CD4-positive, alpha-beta T cell treated with Interleukin-6 for 4 hours (primary cell): ENCODE measurements around the gene GPR15LG.
"Not testable (repeated sequence)": the region's sequence is repeated elsewhere in the genome, so short reads cannot be mapped to it uniquely, and the experiment has no call there.

Experiments used
- DNase-seq: peaks from one replicate; pipeline ENCODE4 v3.0.0-alpha.2; 2020; ENCODE audit warnings: mixed read lengths

GPR15LG gene

GRCh38 chr10:84166620-84167288 is 6.8 kb upstream of the GPR15LG start:
- DNase-seq, result no peak

DNA sequence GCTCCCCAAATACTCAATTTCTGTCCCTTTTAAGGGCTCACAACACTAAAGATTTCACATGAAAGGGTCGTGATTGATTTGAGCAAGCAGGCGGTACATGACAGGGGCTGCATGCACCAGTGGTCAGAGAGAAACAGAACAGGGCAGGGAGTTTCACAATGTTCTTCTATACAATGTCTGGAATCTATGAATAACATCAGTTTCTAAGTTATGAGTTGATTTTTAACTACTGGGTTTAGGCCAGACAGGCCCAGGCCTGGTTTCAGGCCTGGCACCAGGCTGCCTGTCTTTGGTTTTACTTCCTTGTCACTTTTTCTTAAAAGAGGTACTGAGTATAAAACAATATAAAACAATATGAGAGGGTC is 6.3 kb upstream of the GPR15LG start:
- not testable (repeated sequence) for DNase-seq

- DNase-seq, result not testable (repeated sequence)
Measured at GRCh38 chr10:84168382-84168781, 5.2 kb upstream of the GPR15LG start.

GRCh38 chr10:84171237-84171636 is 2.4 kb upstream of the GPR15LG start:
- not testable (repeated sequence) for DNase-seq

DNA sequence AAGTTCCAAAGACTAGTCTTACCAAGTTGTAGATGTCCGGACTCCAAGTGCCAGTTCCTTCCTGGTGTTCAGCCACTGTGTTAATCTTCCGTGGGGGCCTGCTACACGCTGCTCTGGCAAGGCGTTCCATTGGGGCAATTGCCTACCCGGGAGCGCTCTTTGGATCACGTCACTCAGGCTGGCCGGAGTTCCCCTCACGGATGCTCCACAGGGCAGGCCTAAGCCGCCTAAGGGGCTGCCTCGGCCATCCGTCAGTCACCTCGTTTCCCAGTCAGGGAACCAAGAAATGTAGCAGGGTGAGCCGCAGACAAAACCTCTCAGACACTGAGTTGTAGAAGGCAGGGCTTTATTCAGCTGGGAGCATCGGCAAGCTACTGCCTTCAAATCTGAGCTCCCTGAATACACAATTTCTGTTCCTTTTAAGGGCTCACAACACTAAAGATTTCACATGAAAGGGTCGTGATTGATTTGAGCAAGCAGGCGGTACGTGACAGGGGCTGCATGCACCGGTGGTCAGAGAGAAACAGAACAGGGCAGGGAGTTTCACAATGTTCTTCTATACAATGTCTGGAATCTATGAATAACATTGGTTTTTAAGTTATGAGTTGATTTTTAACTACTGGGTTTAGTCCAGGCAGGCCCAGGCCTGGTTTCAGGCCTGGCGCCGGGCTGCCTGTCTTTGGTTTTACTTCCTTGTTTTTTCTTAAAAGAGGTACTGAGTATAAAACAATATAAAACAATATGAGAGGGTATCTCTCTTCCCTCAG is 1.7 kb upstream of the GPR15LG start:
- not testable (repeated sequence) for DNase-seq

DNA sequence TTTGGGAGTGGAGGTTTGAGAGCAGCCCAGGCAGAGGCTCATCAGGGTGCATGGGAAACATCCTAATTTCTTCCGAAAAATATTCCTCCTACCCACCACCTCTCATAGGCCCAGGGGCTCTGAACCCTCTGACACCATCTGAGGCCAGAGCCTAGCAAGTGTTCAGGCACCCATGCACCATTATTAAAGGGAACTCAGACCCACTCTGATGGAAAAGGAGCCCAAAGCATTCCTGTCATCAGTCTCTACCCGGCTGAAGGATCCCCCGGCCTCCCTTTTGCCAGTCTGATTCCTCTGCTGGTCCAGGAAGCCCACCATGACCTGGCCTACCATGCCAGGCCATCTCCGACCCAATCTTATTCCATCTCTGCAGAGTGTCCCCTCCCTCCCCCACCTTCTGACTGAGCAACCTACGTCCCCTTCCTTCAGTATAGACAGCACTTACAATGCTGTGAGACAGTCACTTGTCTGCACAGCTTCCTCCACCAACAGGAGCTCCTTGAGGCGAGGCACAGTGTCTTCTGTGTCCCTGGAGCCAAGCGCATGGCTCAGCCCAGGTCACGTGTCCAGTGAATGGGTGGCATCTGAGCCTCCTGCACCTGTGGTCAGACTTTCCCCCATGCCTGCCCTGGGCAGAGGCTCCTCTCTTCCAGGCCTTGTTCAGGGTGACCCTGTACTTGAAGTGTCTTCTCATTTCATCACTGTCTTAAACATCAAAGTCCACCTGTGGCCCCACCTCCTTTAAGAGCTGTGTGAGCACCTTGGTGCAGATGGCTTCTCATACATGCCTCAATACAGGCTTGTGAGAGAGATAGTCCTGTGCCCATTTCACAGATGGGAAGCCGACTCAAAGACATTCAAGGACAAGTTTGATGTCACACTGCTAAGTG is 889 bp upstream of the GPR15LG start:
- no peak for DNase-seq

DNA sequence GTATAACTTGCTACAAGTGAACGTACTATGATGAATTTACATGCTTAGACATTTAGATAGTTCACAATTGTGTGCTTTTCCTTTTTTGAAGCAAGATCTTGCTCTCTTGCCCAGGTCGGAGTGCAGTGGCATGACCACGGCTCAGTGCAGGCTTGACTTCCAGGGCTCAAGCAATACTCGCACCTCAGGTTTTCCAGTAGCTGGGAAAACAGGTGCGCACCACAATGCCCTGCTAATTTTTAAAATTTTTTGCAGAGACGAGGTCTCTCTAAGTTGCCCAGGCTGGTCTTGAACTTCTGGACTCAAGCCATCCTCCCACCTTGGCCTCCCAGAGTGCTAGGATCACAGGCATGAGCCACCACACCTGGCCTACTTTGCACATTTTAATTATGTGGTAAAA is 1.8 kb downstream of the GPR15LG start:
- no peak for DNase-seq

GRCh38 chr10:84176351-84176750 is 2.8 kb downstream of the GPR15LG start:
- DNase-seq, result no peak

DNA sequence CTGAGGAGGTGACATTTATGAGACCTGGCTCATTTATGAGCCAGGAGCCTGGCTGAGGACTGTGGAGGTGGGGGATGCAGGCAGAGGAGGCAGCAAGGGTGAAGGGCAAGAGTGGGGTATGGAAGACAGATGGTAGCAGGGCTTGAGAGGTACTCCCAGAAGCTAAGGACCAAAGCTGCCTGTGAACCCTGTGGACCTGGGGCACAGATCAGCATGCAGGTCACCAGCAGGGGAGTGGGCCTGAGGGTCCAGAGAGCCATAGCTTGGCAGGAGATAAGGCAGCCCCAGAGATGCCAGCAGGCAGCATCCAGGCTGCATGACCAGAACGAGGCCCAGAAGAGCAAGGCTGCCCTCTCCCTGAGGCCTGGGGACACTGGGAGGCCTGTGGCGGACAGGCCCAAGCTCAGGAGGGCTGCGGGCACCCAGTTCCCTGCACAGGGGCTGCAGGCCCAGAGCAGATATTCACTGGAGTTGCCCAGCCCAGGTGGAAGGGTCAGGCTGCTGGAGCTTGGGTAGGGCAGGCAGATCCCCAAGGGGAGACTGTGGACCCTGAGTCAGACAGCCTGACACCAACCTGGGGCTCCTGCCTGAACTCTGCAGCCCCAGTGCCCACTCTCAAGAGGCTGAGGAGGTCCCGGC is 3.4 kb downstream of the GPR15LG start:
- DNase-seq, result no peak

GRCh38 chr10:84177541-84178141 is 4.0 kb downstream of the GPR15LG start:
- peak; percentile 63 for DNase-seq

DNA sequence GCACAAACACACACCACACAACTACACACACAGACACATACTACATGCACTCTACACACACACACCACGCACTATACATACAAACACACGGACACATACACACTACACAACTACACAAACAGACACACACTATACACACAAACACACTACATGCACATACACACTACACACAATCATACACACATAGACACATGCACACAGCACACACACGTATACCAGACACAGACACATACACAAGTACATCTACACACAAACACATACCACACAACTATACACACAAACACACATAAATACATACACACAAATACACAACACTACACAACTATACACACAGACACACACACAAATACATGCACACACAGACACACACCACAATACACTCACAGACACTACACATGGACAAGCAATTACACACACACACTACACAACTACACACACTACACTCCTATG is 4.6 kb downstream of the GPR15LG start:
- no peak for DNase-seq

GRCh38 chr10:84179059-84179710 is 5.6 kb downstream of the GPR15LG start:
- DNase-seq, result no peak

DNA sequence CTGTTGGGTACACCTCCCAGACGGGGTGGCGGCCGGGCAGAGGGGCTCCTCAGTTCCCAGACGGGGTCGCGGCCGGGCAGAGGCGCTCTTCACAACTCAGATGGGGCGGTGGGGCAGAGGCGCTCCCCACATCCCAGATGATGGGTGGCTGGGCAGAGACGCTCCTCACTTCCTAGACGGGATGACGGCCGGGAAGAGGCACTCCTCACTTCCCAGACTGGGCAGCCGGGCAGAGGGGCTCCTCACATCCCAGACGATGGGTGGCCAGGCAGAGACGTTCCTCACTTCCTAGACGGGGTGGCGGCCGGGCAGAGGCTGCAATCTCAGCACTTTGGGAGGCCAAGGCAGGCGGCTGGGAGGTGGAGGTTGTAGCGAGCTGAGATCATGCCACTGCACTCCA is 6.8 kb downstream of the GPR15LG start:
- not testable (repeated sequence) for DNase-seq

DNA sequence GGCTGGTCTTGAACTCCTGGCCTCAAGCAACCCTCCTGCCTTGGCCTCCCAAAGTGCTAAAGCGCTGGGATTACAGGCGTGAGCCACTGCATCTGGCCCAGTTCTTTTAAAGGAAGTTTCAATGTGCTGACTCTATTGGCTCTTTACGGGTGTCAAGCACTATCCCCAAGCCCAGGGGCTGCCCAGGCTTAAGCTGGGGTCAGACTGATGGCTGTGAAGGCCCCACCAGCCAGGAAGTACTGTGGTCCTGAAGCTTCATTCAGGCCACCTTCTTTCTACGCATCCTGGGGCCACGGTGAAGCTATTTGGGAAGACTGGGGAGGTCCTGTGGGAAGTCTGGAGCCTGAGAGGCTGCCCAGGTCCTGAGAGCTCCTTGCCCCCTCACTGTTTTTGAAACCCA is 8.0 kb downstream of the GPR15LG start:
- DNase-seq, result no peak

DNA sequence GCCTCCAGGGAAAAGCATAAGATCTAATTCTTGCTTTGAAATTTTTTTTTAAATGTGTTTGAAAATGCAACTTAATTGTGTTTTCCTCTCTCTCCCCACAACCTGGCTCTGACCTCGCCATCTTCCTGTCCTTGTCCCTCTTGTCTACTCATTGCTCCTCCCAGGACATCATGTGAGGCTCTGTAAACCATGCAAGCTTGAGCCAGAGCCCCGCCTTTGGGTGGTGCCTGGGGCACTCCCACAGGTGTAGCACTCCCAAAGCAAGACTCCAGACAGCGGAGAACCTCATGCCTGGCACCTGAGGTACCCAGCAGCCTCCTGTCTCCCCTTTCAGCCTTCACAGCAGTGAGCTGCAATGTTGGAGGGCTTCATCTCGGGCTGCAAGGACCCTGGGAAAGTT is 10.9 kb downstream of the GPR15LG start:
- no peak for DNase-seq

DNA sequence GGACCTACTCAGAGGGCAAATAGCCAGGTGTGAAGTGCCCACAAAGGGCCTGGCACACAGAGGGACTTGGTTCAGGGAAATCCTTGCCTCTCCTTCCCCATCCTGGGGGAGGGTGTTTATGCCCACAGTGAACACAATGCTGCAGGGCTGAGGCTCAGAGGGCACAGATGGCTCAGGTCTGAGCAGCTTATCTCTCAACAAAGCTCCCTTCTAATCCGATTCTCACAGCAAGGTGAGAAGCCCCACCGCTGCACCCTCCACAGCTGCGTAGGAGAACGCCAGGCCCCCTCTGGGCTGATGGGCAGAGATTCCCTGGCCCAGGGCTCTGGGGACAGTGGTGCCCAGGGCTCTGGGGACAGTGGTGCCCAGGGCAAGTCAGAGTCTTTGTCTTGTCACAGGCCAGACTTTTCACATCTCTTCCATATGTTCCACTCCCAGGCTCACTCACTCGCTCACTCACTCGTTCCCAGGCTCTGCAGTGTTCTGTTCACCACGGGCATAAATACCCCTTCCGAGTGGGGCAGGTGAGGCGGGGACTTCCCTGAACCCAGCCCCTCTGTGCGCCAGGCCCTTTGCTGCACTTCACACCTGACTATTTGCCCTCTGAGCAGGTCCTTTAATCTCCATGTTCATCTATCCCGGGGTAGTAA is 12.1 kb downstream of the GPR15LG start:
- DNase-seq, result no peak

- DNase-seq, result no peak
Measured at GRCh38 chr10:84188815-84189214, 15.2 kb downstream of the GPR15LG start.

- DNase-seq, result no peak
Measured at GRCh38 chr10:84190621-84191020, 17.0 kb downstream of the GPR15LG start.

- DNase-seq, result peak; percentile 42
Measured at GRCh38 chr10:84191106-84191505, 17.5 kb downstream of the GPR15LG start.

DNA sequence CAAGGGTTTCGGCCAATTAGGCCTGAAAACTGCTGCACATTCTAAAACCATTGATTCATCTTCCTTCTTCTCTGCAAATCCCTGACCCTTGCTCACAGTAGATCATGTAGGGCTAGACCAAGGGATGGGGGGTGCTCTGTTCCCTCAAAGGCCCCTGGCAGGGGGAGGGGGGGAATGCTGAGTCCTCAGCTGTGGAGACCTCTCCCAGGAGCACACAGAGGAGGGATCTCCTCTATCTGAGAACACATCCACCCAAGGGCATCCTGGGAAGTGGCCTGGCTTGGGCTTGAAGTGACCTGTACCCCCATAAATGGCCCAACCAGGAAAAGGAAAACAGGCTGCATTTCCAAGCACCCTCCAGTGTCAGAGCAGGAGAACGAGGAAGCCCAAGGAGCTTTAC is 19.7 kb downstream of the GPR15LG start:
- no peak for DNase-seq

GRCh38 chr10:84193846-84194423 is 20.3 kb downstream of the GPR15LG start:
- DNase-seq, result no peak
